Measurements from ENCODE around the gene HAO2. TPM values are rescaled to one million over a fixed set of nuclear protein-coding genes. Genes with fewer than 3 reads are reported as not detected.

The HAO2 gene
- total RNA-seq, 2 experiments from 2014 or later, result not detected

GRCh38 chr1:119327094-119327449, 41.5 kb upstream of the HAO2 start:
- ChIA-PET CTCF (ENCODE audit: unreplicated experiment) (no interaction called here), POLR2A (interaction anchor here (0.5 kb wide), 1 partner anchor 15 kb away, joined by 3 read pairs; no protein-coding TSS in a partner anchor)
- Histone ChIP-seq H3K4me3 (ENCODE audit: low read depth, low read length, poor library complexity, severe bottlenecking) (no peak overlapping the region), H4K20me1 (ENCODE audit: insufficient read depth, low read length) (no peaks in the 10 kb centered on the region), H3K27ac (ENCODE audit: low read depth, low read length, poor library complexity, severe bottlenecking) (no peak overlapping the region), H3K9me2 (ENCODE audit: insufficient read depth, low read length) (no peaks in the 10 kb centered on the region), H2AFZ (ENCODE audit: low read length) (no peak overlapping the region), H3K36me3 (ENCODE audit: insufficient read depth, low read length) (no peaks in the 10 kb centered on the region), H3K4me1 (ENCODE audit: insufficient read depth, low read length, poor library complexity, severe bottlenecking) (no peaks in the 10 kb centered on the region), H3K4me2 (ENCODE audit: low read length) (no peak overlapping the region), H3K9me3 (ENCODE audit: low read length) (no peaks in the 10 kb centered on the region), H3K79me2 (ENCODE audit: insufficient read depth, low read depth, low read length) (no peaks in the 10 kb centered on the region)
- DNase-seq (ENCODE audit: low spot score), result no peak
- no peak for TF ChIP-seq CTCF (conservative IDR thresholded peaks at IDR 0.05; ENCODE audit: low read length)
- TF ChIP-seq EZH2phosphoT487 (IDR thresholded peaks at IDR 0.05; ENCODE audit: borderline replicate concordance, low read depth, low read length), result no peak
- BruUV-seq (replicated peaks), result no TSS peak
- intact Hi-C loops (cut with micrococcal nuclease; ENCODE audit: unreplicated experiment), result no loop called here

GRCh38 chr1:119327450-119328155, 41.0 kb upstream of the HAO2 start:
- no peaks in the 10 kb centered on the region for H4K20me1 ChIP-seq (ENCODE audit: insufficient read depth, low read length)
- no peak overlapping the region for H3K4me3 ChIP-seq (ENCODE audit: low read depth, low read length, poor library complexity, severe bottlenecking)
- H3K79me2 ChIP-seq (ENCODE audit: insufficient read depth, low read depth, low read length), result no peaks in the 10 kb centered on the region
- intact Hi-C loops (cut with micrococcal nuclease; ENCODE audit: unreplicated experiment), result no loop called here
- no peaks in the 10 kb centered on the region for H3K36me3 ChIP-seq (ENCODE audit: insufficient read depth, low read length)
- H3K9me2 ChIP-seq (ENCODE audit: insufficient read depth, low read length), result no peaks in the 10 kb centered on the region
- no peak overlapping the region for H2AFZ ChIP-seq (ENCODE audit: low read length)
- TF ChIP-seq EZH2phosphoT487 (IDR thresholded peaks at IDR 0.05; ENCODE audit: borderline replicate concordance, low read depth, low read length) (no peak), CTCF (conservative IDR thresholded peaks at IDR 0.05; ENCODE audit: low read length) (peak; percentile 76)
- no TSS peak for BruUV-seq (replicated peaks)
- no peak for DNase-seq (ENCODE audit: low spot score)
- ChIA-PET POLR2A (interaction anchor here (0.5 kb wide), 1 partner anchor 15 kb away, joined by 3 read pairs; no protein-coding TSS in a partner anchor), CTCF (ENCODE audit: unreplicated experiment) (no interaction called here)
- H3K4me2 ChIP-seq (ENCODE audit: low read length), result no peak overlapping the region
- no peaks in the 10 kb centered on the region for H3K4me1 ChIP-seq (ENCODE audit: insufficient read depth, low read length, poor library complexity, severe bottlenecking)
- H3K9me3 ChIP-seq (ENCODE audit: low read length), result no peaks in the 10 kb centered on the region
- no peak overlapping the region for H3K27ac ChIP-seq (ENCODE audit: low read depth, low read length, poor library complexity, severe bottlenecking)
